Endothelial cell (in vitro differentiated cells): ENCODE measurements around the gene DPH1. TPM values are rescaled to one million over a fixed set of nuclear protein-coding genes. Genes with fewer than 3 reads are reported as not detected.
A peak's percentile ranks its signal among the peaks of the same experiment; 100 is the strongest.

Experiments used
- DNase-seq: peaks from one replicate; pipeline ENCODE4 v3.0.0; 2021; ENCODE audit warnings: low spot score
- H3K27ac Mint-ChIP-seq: one replicate; pipeline ENCODE4 v1.8.0; 2021; ENCODE audit warnings: mixed read lengths, inconsistent platforms; ENCODE audit not compliant: unreplicated experiment
- H3K27me3 Mint-ChIP-seq: one replicate; pipeline ENCODE4 v1.8.0; 2021; ENCODE audit warnings: mild to moderate bottlenecking, moderate library complexity, mixed read lengths, inconsistent platforms; ENCODE audit not compliant: unreplicated experiment
- H3K36me3 Mint-ChIP-seq: one replicate; pipeline ENCODE4 v1.8.0; 2021; ENCODE audit warnings: mild to moderate bottlenecking, low read depth, mixed read lengths, inconsistent platforms; ENCODE audit not compliant: unreplicated experiment
- H3K4me1 Mint-ChIP-seq: one replicate; pipeline ENCODE4 v1.8.0; 2021; ENCODE audit warnings: mild to moderate bottlenecking, mixed read lengths, inconsistent platforms; ENCODE audit not compliant: unreplicated experiment
- H3K4me3 Mint-ChIP-seq: one replicate; pipeline ENCODE4 v1.8.0; 2021; ENCODE audit warnings: mild to moderate bottlenecking, mixed read lengths, inconsistent platforms; ENCODE audit not compliant: unreplicated experiment
- H3K9me3 Mint-ChIP-seq: one replicate; pipeline ENCODE4 v1.8.0; 2021; ENCODE audit warnings: mixed read lengths, inconsistent platforms; ENCODE audit not compliant: unreplicated experiment
- total RNA-seq: library from RNA; stranded (reverse); fragmentation: NEBNext Ultra II Directional; extraction: Animal tissue kit (Norgen Biotek cat#: 25700); gene quantifications from one replicate; pipeline ENCODE4 v1.2.1, GENCODE V29; 2021; ENCODE audit not compliant: unreplicated experiment
- TF ChIP-seq, protein P1 (sequence below): fragments of 200-600 bp; sonication (generic); IDR thresholded peaks from one replicate; pipeline ENCODE4 v1.5.0; 2021; ENCODE audit warnings: antibody characterized with exemption; ENCODE audit not compliant: unreplicated experiment

The DPH1 gene
- total RNA-seq, 1 donor from 2014 or later = 27.1 TPM

DNA sequence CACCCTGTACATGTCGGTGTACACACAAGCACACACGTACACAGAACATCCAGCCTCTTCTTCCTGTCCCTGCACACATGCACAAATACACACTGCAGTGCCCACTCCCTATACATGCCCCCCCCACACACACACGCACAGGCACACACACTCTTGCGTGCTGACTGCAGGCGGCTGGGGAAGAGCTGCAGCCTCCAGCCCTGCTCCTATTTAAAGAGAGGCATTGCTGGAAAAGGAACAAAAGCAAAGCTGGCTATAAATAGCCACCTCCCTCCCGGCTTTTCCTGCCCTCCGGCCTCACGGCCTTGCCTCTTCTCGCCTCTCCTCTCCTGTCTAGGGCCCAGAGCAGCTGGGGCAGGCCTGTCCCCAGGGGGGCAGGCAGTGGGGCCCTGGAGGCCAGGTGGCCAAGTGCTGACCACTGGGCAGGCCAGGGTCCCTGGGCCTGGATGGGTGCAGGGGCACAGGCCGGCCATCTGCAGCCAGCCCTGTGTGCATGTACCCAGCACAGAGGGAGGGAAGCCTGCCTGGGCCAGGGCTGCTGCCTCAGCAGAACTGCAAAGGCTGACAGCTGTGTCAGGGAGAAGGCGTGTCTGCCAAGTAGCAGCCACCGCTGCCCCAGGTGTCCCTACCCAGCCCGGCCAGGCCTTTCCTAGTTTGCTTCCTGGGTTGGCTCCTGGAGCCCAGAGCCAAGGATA lies 30.2 kb upstream of the DPH1 start:
- TF ChIP-seq, protein P1, sequence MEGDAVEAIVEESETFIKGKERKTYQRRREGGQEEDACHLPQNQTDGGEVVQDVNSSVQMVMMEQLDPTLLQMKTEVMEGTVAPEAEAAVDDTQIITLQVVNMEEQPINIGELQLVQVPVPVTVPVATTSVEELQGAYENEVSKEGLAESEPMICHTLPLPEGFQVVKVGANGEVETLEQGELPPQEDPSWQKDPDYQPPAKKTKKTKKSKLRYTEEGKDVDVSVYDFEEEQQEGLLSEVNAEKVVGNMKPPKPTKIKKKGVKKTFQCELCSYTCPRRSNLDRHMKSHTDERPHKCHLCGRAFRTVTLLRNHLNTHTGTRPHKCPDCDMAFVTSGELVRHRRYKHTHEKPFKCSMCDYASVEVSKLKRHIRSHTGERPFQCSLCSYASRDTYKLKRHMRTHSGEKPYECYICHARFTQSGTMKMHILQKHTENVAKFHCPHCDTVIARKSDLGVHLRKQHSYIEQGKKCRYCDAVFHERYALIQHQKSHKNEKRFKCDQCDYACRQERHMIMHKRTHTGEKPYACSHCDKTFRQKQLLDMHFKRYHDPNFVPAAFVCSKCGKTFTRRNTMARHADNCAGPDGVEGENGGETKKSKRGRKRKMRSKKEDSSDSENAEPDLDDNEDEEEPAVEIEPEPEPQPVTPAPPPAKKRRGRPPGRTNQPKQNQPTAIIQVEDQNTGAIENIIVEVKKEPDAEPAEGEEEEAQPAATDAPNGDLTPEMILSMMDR = no peak
- DNase-seq = peak; percentile 40
- peaks cover 17% of the 10 kb centered on the region for H3K27me3 Mint-ChIP-seq

GRCh38 chr17:2002767-2003329 lies 27.1 kb upstream of the DPH1 start:
- no peak for DNase-seq
- peaks cover 11% of the 10 kb centered on the region for H3K4me1 Mint-ChIP-seq

More for the DNA sequence above, 30.2 kb upstream of the DPH1 start:
- Mint-ChIP-seq H3K9me3 (no peaks in the 10 kb centered on the region), H3K4me1 (peaks cover 17% of the 10 kb centered on the region), H3K36me3 (peaks cover 6% of the 10 kb centered on the region), H3K4me3 (peak overlapping the region; percentile 80), H3K27ac (peak overlapping the region; percentile 61)

DNA sequence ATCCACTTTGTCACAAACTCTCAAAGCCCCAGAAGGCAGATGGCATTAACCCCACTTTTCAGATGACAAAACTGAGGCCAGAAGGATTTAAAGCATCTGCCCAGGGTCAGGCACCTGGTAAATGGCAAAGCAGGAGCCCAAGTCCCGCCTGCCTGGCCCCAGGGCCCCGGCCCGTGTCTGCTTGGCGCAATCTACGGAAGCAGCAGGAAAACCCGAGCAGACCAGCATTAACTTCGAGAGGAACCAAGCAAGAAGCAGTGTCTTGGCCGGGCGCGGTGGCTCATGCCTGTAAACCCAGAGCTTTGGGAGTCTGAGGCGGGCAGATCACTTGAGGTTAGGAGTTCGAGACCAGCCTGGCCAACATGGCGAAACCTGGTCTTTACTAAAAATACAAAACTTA lies 26.4 kb upstream of the DPH1 start:
- TF ChIP-seq, protein P1 = no peak
- Mint-ChIP-seq H3K9me3 (no peaks in the 10 kb centered on the region), H3K27me3 (peaks cover 9% of the 10 kb centered on the region), H3K36me3 (no peaks in the 10 kb centered on the region), H3K4me1 (peaks cover 11% of the 10 kb centered on the region), H3K27ac (no peak overlapping the region), H3K4me3 (no peak overlapping the region)
- DNase-seq = no peak

More at GRCh38 chr17:2002767-2003329, 27.1 kb upstream of the DPH1 start:
- no peaks in the 10 kb centered on the region for H3K36me3 Mint-ChIP-seq
- no peaks in the 10 kb centered on the region for H3K9me3 Mint-ChIP-seq
- H3K27ac Mint-ChIP-seq = no peak overlapping the region
- no peak overlapping the region for H3K4me3 Mint-ChIP-seq
- TF ChIP-seq, protein P1 = no peak
- H3K27me3 Mint-ChIP-seq = peaks cover 9% of the 10 kb centered on the region

GRCh38 chr17:2004435-2004952 lies 25.5 kb upstream of the DPH1 start:
- no peaks in the 10 kb centered on the region for H3K9me3 Mint-ChIP-seq
- H3K27me3 Mint-ChIP-seq = peaks cover 4% of the 10 kb centered on the region
- TF ChIP-seq, protein P1 = no peak
- H3K27ac Mint-ChIP-seq = no peak overlapping the region
- H3K36me3 Mint-ChIP-seq = no peaks in the 10 kb centered on the region
- no peak for DNase-seq
- no peak overlapping the region for H3K4me3 Mint-ChIP-seq
- peaks cover 5% of the 10 kb centered on the region for H3K4me1 Mint-ChIP-seq
